GM18505 (cell line): ENCODE results near the gene TMTC2.

Experiments used
- ATAC-seq: cut with Tn5 transposase; IDR thresholded peaks from one replicate; pipeline ENCODE4 v1.9.1; 2021; ENCODE audit not compliant: unreplicated experiment
- POLR2A ChIP-seq: IDR thresholded peaks from 4 replicates; pipeline ENCODE4 v1.6.1; 2011; ENCODE audit warnings: borderline replicate concordance; ENCODE audit not compliant: insufficient read depth, insufficient read length; ENCODE audit errors: extremely low read depth

TMTC2 gene

GRCh38 chr12:82665142-82665923 lies 21.4 kb upstream of the TMTC2 start:
- TF ChIP-seq POLR2A: no peak
- ATAC-seq: no peak

- no peak for TF ChIP-seq POLR2A
- ATAC-seq: no peak
Observed at GRCh38 chr12:82666830-82667229, 19.9 kb upstream of the TMTC2 start.

- TF ChIP-seq POLR2A: no peak
- ATAC-seq: no peak
Observed at GRCh38 chr12:82671673-82672195, 15.0 kb upstream of the TMTC2 start.

GRCh38 chr12:82672811-82673495 lies 13.8 kb upstream of the TMTC2 start:
- ATAC-seq: no peak
- no peak for TF ChIP-seq POLR2A

GRCh38 chr12:82673698-82674097 lies 13.0 kb upstream of the TMTC2 start:
- no peak for TF ChIP-seq POLR2A
- ATAC-seq: no peak

GRCh38 chr12:82675246-82675645 lies 11.5 kb upstream of the TMTC2 start:
- no peak for ATAC-seq
- no peak for TF ChIP-seq POLR2A

- TF ChIP-seq POLR2A: no peak
- no peak for ATAC-seq
Observed at GRCh38 chr12:82682326-82682725, 4.4 kb upstream of the TMTC2 start.

- no peak for TF ChIP-seq POLR2A
- no peak for ATAC-seq
Observed at GRCh38 chr12:82682851-82683261, 3.9 kb upstream of the TMTC2 start.

GRCh38 chr12:82685790-82686167 lies 927 bp upstream of the TMTC2 start:
- ATAC-seq: peak; percentile 54
- TF ChIP-seq POLR2A: no peak

- peak; percentile 36 for ATAC-seq
- TF ChIP-seq POLR2A: peak; percentile 20
Observed at GRCh38 chr12:82687021-82688011, 610 bp downstream of the TMTC2 start.

- TF ChIP-seq POLR2A: no peak
- no peak for ATAC-seq
Observed at GRCh38 chr12:82688035-82688501, 1.4 kb downstream of the TMTC2 start.

- TF ChIP-seq POLR2A: no peak
- ATAC-seq: no peak
Observed at GRCh38 chr12:82688596-82688995, 1.9 kb downstream of the TMTC2 start.

GRCh38 chr12:82690006-82690405 lies 3.3 kb downstream of the TMTC2 start:
- TF ChIP-seq POLR2A: no peak
- no peak for ATAC-seq
